ENCODE data around the gene PTH2. TPM values are rescaled to one million over a fixed set of nuclear protein-coding genes. Genes with fewer than 3 reads are reported as not detected.

PTH2 gene
- total RNA-seq, 1 donor from 2014 or later = not detected

- Mint-ChIP-seq H3K4me1 (ENCODE audit: unreplicated experiment) (peaks cover 23% of the 10 kb centered on the region), H3K9me3 (ENCODE audit: unreplicated experiment) (no peaks in the 10 kb centered on the region), H3K27me3 (ENCODE audit: unreplicated experiment) (peaks cover 52% of the 10 kb centered on the region), H3K27ac (ENCODE audit: unreplicated experiment) (no peak overlapping the region), H3K4me3 (ENCODE audit: unreplicated experiment) (peak overlapping the region; percentile 77), H3K36me3 (ENCODE audit: unreplicated experiment) (peaks cover 4% of the 10 kb centered on the region)
- TF ChIP-seq CTCF (IDR thresholded peaks at IDR 0.05) = no peak
- no peak for DNase-seq (ENCODE audit: extremely low spot score, unreplicated experiment)
Measured at GRCh38 chr19:49442354-49442753, 19.1 kb upstream of the PTH2 start.

- Mint-ChIP-seq H3K27me3 (ENCODE audit: unreplicated experiment) (peaks cover 56% of the 10 kb centered on the region), H3K36me3 (ENCODE audit: unreplicated experiment) (peaks cover 4% of the 10 kb centered on the region), H3K4me3 (ENCODE audit: unreplicated experiment) (peak overlapping the region; percentile 77), H3K9me3 (ENCODE audit: unreplicated experiment) (no peaks in the 10 kb centered on the region), H3K4me1 (ENCODE audit: unreplicated experiment) (peaks cover 23% of the 10 kb centered on the region), H3K27ac (ENCODE audit: unreplicated experiment) (no peak overlapping the region)
- no peak for DNase-seq (ENCODE audit: extremely low spot score, unreplicated experiment)
- TF ChIP-seq CTCF (IDR thresholded peaks at IDR 0.05) = no peak
Measured at GRCh38 chr19:49441960-49442350, 18.7 kb upstream of the PTH2 start.

- Mint-ChIP-seq H3K4me3 (ENCODE audit: unreplicated experiment) (peak within 1 kb of the TSS; percentile 77), H3K9me3 (ENCODE audit: unreplicated experiment) (no peaks in the 10 kb centered on the region), H3K36me3 (ENCODE audit: unreplicated experiment) (no peaks in the 10 kb centered on the region), H3K27ac (ENCODE audit: unreplicated experiment) (no peak within 1 kb of the TSS), H3K4me1 (ENCODE audit: unreplicated experiment) (peaks cover 23% of the 10 kb centered on the region), H3K27me3 (ENCODE audit: unreplicated experiment) (peaks cover 61% of the 10 kb centered on the region)
- DNase-seq (ENCODE audit: extremely low spot score, unreplicated experiment) = no peak
- no peak for TF ChIP-seq CTCF (IDR thresholded peaks at IDR 0.05)
Measured at GRCh38 chr19:49441210-49441959, 18.1 kb upstream of the PTH2 start, which contains the start of gene SLC17A7. Gene SLC17A7, minus strand, starts transcription at chr19:49441527. Its CDS starts 148 bp downstream, at chr19:49441379.

- H3K27ac Mint-ChIP-seq (ENCODE audit: unreplicated experiment) = no peak overlapping the region
- H3K4me1 Mint-ChIP-seq (ENCODE audit: unreplicated experiment) = peaks cover 23% of the 10 kb centered on the region
- H3K4me3 Mint-ChIP-seq (ENCODE audit: unreplicated experiment) = peak overlapping the region; percentile 20
- peaks cover 68% of the 10 kb centered on the region for H3K27me3 Mint-ChIP-seq (ENCODE audit: unreplicated experiment)
- no peaks in the 10 kb centered on the region for H3K9me3 Mint-ChIP-seq (ENCODE audit: unreplicated experiment)
- no peaks in the 10 kb centered on the region for H3K36me3 Mint-ChIP-seq (ENCODE audit: unreplicated experiment)
- TF ChIP-seq CTCF (IDR thresholded peaks at IDR 0.05) = no peak
- no peak for DNase-seq (ENCODE audit: extremely low spot score, unreplicated experiment)
Measured at GRCh38 chr19:49440439-49441209, 17.4 kb upstream of the PTH2 start.

- TF ChIP-seq CTCF (IDR thresholded peaks at IDR 0.05) = no peak
- H3K4me3 Mint-ChIP-seq (ENCODE audit: unreplicated experiment) = no peak overlapping the region
- no peaks in the 10 kb centered on the region for H3K36me3 Mint-ChIP-seq (ENCODE audit: unreplicated experiment)
- no peak overlapping the region for H3K27ac Mint-ChIP-seq (ENCODE audit: unreplicated experiment)
- H3K27me3 Mint-ChIP-seq (ENCODE audit: unreplicated experiment) = peaks cover 76% of the 10 kb centered on the region
- H3K9me3 Mint-ChIP-seq (ENCODE audit: unreplicated experiment) = no peaks in the 10 kb centered on the region
- peaks cover 23% of the 10 kb centered on the region for H3K4me1 Mint-ChIP-seq (ENCODE audit: unreplicated experiment)
- DNase-seq (ENCODE audit: extremely low spot score, unreplicated experiment) = no peak
Measured at GRCh38 chr19:49439836-49440235, 16.6 kb upstream of the PTH2 start.
